ENCODE results near the gene COL5A1.

DNA sequence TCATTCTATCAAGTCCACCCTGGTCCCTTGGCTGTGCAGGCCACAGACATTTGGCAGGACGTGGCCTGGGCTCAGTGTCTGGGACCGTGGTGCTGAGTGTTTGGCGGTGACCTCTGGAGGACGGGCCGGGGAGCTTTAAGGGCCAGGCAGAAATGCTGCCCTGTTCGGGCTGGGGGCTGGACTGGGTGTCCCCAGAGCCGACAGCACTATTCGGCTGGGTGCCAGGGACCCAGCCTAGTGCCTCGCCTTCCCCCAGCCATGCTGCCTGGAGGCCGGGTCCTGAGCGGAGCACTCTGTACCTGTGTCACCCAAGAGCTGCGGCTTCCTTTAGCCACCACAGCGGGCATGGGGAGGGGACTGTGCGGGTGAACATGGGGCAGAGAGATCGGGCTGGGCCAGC lies 40.4 kb downstream of the COL5A1 start:
- TF ChIP-seq EZH2 (IDR thresholded peaks at IDR 0.05; ENCODE audit: insufficient read depth, poor library complexity, severe bottlenecking) = no peak
- TF ChIP-seq EZH2phosphoT487 (IDR thresholded peaks at IDR 0.05; ENCODE audit: insufficient read depth, low read depth) = no peak
